ENCODE data around the gene CCDC159.

Gene CCDC159

GRCh38 chr19:11399667-11400066 is 53.3 kb downstream of the CCDC159 start:
- no peak for DNase-seq

GRCh38 chr19:11400798-11401197 is 54.5 kb downstream of the CCDC159 start:
- DNase-seq: no peak

GRCh38 chr19:11401808-11402543 is 55.7 kb downstream of the CCDC159 start:
- DNase-seq: no peak

Data from activated CD4-positive, CD25-positive, alpha-beta regulatory T cell treated with anti-CD3 and anti-CD28 coated beads, Interleukin-2, amount 50 U/mL, for 72 hours (primary cell).